ENCODE measurements around the gene ST13. TPM values are rescaled to one million over a fixed set of nuclear protein-coding genes. Genes with fewer than 3 reads are reported as not detected.

Gene ST13
- total RNA-seq, 1 experiment from 2014 or later, result 301 TPM

DNA sequence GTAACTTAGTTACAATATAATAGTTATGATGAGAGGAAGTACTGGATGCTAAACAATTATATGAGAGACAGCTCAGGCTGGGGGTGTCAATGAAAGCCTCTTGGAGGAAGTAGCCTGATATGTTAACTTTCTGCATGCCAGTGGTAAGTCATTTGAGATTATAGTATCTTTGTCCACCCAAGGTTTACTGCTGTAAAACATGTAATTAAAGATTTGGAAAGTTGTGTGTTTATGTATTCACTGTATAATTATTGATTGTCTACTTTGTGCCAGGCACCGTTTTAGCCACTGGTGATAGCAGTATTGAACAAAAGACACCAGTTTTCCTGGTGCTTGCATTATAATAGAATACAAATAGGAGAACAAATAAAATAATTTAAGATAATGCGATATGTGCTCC lies 6.1 kb upstream of the ST13 start (continued):
- TF ChIP-seq, protein P1, sequence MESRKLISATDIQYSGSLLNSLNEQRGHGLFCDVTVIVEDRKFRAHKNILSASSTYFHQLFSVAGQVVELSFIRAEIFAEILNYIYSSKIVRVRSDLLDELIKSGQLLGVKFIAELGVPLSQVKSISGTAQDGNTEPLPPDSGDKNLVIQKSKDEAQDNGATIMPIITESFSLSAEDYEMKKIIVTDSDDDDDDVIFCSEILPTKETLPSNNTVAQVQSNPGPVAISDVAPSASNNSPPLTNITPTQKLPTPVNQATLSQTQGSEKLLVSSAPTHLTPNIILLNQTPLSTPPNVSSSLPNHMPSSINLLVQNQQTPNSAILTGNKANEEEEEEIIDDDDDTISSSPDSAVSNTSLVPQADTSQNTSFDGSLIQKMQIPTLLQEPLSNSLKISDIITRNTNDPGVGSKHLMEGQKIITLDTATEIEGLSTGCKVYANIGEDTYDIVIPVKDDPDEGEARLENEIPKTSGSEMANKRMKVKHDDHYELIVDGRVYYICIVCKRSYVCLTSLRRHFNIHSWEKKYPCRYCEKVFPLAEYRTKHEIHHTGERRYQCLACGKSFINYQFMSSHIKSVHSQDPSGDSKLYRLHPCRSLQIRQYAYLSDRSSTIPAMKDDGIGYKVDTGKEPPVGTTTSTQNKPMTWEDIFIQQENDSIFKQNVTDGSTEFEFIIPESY (IDR thresholded peaks at IDR 0.05; ENCODE audit: extremely low read depth, insufficient replicate concordance, low read length), result no peak
- TF ChIP-seq, protein P2, sequence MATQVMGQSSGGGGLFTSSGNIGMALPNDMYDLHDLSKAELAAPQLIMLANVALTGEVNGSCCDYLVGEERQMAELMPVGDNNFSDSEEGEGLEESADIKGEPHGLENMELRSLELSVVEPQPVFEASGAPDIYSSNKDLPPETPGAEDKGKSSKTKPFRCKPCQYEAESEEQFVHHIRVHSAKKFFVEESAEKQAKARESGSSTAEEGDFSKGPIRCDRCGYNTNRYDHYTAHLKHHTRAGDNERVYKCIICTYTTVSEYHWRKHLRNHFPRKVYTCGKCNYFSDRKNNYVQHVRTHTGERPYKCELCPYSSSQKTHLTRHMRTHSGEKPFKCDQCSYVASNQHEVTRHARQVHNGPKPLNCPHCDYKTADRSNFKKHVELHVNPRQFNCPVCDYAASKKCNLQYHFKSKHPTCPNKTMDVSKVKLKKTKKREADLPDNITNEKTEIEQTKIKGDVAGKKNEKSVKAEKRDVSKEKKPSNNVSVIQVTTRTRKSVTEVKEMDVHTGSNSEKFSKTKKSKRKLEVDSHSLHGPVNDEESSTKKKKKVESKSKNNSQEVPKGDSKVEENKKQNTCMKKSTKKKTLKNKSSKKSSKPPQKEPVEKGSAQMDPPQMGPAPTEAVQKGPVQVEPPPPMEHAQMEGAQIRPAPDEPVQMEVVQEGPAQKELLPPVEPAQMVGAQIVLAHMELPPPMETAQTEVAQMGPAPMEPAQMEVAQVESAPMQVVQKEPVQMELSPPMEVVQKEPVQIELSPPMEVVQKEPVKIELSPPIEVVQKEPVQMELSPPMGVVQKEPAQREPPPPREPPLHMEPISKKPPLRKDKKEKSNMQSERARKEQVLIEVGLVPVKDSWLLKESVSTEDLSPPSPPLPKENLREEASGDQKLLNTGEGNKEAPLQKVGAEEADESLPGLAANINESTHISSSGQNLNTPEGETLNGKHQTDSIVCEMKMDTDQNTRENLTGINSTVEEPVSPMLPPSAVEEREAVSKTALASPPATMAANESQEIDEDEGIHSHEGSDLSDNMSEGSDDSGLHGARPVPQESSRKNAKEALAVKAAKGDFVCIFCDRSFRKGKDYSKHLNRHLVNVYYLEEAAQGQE (IDR thresholded peaks at IDR 0.05; ENCODE audit: low read depth), result no peak

DNA sequence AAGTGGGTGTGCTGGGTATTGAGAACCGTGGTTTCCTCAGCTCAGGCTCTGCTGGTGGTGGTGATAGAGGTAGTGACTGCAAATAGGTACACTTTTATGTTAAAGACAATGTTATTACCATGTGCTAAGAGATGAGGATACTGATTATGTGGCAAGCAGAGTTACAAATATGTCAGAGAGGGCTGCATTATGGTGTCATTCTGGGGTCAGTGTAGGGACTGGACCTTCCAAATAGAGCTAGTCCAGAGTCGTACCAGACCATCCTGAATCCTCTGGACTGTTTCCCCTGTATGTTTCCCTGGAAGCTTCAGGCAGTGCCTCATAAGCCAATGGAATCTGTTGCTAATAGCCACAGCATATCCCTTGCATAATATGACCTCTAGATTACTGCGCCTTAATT lies 5.6 kb upstream of the ST13 start, which contains the start of gene DNAJB7:
Gene DNAJB7, minus strand, starts transcription at position 101 of the 400 bp plus-strand sequence. CDS start 119 bp downstream, outside the sequence.
- H3K9me2 ChIP-seq (ENCODE audit: insufficient read depth), result no peaks in the 10 kb centered on the region
- H3K9ac ChIP-seq (ENCODE audit: low read length), result no peak within 1 kb of the TSS
- no peaks in the 10 kb centered on the region for H3K27me3 ChIP-seq (ENCODE audit: insufficient read depth, low read length)
- intact Hi-C loops (cut with micrococcal nuclease), result no loop called here
- DNase-seq (ENCODE audit: low read depth, low spot score) (no peak), ATAC-seq (no peak)
- H3K4me2 ChIP-seq (ENCODE audit: low read length), result no peak within 1 kb of the TSS
- ChIA-PET RAD21 (ENCODE audit: low non-redundant PET in 1 of 2, low total read pairs in 2 of 2, uncharacterized antibody in 2 of 2, unreplicated experiment in 2 of 2) (no interaction called here), CTCF (no interaction called here), POLR2A (no interaction called here)
- no peak within 1 kb of the TSS for H2AFZ ChIP-seq (ENCODE audit: low read depth, low read length, poor library complexity, severe bottlenecking)
- H3K27ac ChIP-seq (ENCODE audit: low read depth, low read length), result no peak within 1 kb of the TSS
- H3K79me2 ChIP-seq (ENCODE audit: insufficient read depth, low read length), result peaks cover 88% of the 10 kb centered on the region
- H3K4me1 ChIP-seq (ENCODE audit: control insufficient read depth in 1 of 2, insufficient read depth in 2 of 2, low read length in 2 of 2), result peaks cover 4 to 7% of the 10 kb centered on the region in 2 experiments; a peak in 3 of 4 replicates
- BruUV-seq (replicated peaks), result no TSS peak
- H4K20me1 ChIP-seq (ENCODE audit: insufficient read depth), result no peaks in the 10 kb centered on the region; the same call in 1 of the 2 replicates
- no peak within 1 kb of the TSS for H3K4me3 ChIP-seq (replicated peaks in 1 of 2; ENCODE audit: low read depth in 1 of 2, low read length in 2 of 2)
- no peaks in the 10 kb centered on the region; a peak in 2 of 4 replicates for H3K36me3 ChIP-seq (ENCODE audit: control insufficient read depth in 1 of 2, insufficient read depth in 2 of 2, low read length in 2 of 2)
- no peaks in the 10 kb centered on the region for H3K9me3 ChIP-seq (ENCODE audit: control insufficient read depth in 1 of 2, insufficient read depth in 1 of 2, low read depth in 1 of 2, low read length in 2 of 2)
- TF ChIP-seq POLR2A (IDR thresholded peaks at IDR 0.05; ENCODE audit: borderline replicate concordance, extremely low read depth, insufficient read depth, insufficient read length) (no peak), ELF1 (IDR thresholded peaks at IDR 0.05; ENCODE audit: borderline replicate concordance, low read depth) (no peak), RAD21 (IDR thresholded peaks at IDR 0.05; ENCODE audit: low read depth) (no peak), FOSL1 (IDR thresholded peaks at IDR 0.05; ENCODE audit: low read depth) (no peak), EZH2phosphoT487 (IDR thresholded peaks at IDR 0.05; ENCODE audit: borderline replicate concordance) (no peak), CEBPB (IDR thresholded peaks at IDR 0.05; ENCODE audit: low read depth) (no peak), EZH2 (IDR thresholded peaks at IDR 0.05) (no peak), POLR2AphosphoS5 (IDR thresholded peaks at IDR 0.05; ENCODE audit: low read depth, low read length) (no peak), CBX3 (IDR thresholded peaks at IDR 0.05; ENCODE audit: low read depth) (no peak)
- TF ChIP-seq, protein P2 (IDR thresholded peaks at IDR 0.05; ENCODE audit: low read depth), result no peak
- TF ChIP-seq, protein P1 (IDR thresholded peaks at IDR 0.05; ENCODE audit: extremely low read depth, insufficient replicate concordance, low read length), result no peak
- TF ChIP-seq, protein P3, sequence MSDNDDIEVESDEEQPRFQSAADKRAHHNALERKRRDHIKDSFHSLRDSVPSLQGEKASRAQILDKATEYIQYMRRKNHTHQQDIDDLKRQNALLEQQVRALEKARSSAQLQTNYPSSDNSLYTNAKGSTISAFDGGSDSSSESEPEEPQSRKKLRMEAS (IDR thresholded peaks at IDR 0.05), result no peak
- TF ChIP-seq, protein P4, sequence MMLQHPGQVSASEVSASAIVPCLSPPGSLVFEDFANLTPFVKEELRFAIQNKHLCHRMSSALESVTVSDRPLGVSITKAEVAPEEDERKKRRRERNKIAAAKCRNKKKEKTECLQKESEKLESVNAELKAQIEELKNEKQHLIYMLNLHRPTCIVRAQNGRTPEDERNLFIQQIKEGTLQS (IDR thresholded peaks at IDR 0.05), result no peak

Measured in HCT116 (cell line).